LHCN-M2 (cell line): ENCODE data around the gene CMTM6. TPM values are rescaled to one million over a fixed set of nuclear protein-coding genes. Genes with fewer than 3 reads are reported as not detected.
"Not testable (repeated sequence)": the region's sequence is repeated elsewhere in the genome, so short reads cannot be mapped to it uniquely, and the experiment has no call there.

Experiments used
- DNase-seq: peaks from one replicate; pipeline ENCODE4 v3.0.0-alpha.2; 2012; ENCODE audit warnings: low read depth
- total RNA-seq: library from RNA; depleted of rRNA; stranded (reverse); fragments of >200 nt; gene quantifications from 2 replicates; pipeline ENCODE4 v1.2.3, GENCODE V29; 2014; rRNA removed

Gene CMTM6
- total RNA-seq, 1 experiment from 2014 or later = 93.1 TPM

DNA sequence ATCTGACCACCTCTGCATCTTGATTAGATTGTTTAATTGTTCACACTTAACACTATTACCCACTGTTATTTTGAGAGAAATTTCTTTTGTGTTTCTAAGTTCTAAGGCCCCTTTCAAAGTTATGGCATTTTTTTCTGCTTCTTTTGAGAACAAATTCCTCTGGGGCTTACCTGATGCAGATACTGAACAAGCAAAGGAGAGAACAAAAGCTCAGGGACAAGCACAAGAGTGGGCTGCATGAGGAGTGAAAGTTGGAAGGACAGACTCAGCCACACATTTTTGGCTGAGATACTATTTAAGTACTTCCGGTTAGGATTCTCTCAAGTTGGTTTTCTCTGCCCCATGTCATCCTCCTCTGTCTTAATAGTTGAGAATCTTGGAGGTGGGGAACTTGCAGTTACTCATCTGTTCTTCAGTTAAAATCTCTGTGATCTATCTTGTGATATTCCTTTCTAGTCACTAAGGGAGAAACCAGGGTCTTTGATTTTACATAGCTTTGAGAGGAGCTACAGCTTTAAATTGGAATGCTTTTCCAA lies 54.7 kb downstream of the CMTM6 start:
- no peak for DNase-seq

DNA sequence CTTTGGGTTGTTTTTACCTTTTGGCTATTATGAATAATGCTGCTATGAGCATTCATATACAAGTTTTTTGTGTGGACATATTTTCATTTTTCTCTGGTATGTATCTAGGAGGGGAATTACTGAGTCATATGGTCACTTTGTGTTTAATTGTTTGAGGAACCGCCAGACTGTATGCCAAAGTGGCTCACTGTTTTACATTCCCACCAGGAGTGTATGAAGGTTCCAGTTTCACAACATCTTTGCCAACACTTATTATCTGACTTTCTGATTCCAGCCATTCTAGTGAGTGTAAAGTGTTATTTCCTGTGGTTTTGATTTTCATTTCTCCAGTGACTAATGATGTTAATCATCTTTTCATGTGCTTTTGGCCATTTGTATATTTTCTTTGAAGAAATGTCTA lies 59.2 kb downstream of the CMTM6 start:
- peak; percentile 80 for DNase-seq

DNA sequence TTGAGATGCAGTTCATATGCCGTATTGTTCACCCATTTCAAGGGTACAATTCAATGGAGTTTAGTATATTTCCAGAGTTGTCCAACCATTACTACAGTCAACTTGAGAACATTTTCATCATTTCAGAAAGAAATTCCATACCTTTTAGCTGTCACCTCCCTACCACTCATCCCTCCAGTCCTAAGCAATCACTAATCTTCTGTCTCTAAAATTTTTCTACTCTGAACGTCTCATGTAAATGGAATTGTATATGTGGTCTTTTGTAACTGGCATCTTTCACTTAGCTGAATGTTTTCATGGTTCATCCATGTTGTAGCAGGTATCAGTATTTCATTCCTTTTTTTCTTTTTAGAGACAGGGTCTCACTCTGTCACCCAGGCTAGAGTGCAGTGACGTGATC lies 59.9 kb downstream of the CMTM6 start:
- peak; percentile 11 for DNase-seq

DNA sequence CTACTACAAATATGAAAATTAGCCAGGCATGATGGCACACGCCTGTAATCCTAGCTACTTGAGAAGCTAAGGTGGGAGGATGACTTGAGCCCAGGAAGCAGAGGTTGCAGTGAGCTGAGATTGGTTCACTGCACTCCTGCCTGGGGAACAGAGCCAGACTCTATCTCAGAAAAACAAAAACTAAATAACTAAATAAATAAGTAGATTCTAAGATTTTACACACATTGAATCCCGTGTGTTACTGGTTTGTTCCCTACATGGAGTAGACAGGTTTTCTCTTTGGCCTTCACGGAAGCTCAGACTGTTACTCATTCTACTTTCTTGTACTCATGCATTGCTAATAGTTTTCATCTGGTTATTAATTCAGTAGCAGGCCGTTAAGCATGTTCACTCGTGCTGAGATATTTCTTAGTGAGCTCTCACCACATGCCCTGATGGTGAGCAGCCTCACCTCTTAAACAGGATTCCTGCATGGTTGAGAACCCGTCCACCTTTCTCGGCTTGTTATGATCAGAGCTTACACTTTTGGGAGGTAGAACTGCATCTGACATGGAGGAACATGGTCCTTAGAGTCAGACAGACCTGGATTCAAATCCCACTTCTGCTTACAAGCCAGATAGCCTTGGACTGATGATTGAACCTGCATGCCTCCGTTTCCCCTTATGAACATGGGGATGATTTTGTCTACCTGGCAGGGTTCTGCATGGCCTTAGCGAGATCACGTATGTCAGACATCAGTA lies 61.9 kb downstream of the CMTM6 start:
- DNase-seq = no peak

DNA sequence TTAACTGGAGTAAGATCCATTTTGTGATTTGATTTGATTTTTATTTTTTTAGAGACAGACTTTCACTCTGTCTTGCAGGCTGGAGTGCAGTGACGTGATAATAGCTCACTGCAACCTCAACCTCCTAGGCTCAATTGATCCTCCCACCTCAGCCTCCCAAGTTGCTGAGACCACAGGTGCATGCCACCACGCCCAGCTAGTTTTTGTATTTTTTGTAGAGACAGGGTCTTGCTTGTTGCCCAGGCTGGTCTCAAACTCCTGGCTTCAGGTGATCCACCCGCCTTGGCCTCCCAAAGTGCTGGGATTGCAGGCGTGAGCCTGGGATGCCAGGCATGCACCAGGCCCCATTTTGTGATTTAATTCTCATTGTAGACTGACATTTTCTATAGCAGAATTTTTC lies 63.2 kb downstream of the CMTM6 start:
- not testable (repeated sequence) for DNase-seq

DNA sequence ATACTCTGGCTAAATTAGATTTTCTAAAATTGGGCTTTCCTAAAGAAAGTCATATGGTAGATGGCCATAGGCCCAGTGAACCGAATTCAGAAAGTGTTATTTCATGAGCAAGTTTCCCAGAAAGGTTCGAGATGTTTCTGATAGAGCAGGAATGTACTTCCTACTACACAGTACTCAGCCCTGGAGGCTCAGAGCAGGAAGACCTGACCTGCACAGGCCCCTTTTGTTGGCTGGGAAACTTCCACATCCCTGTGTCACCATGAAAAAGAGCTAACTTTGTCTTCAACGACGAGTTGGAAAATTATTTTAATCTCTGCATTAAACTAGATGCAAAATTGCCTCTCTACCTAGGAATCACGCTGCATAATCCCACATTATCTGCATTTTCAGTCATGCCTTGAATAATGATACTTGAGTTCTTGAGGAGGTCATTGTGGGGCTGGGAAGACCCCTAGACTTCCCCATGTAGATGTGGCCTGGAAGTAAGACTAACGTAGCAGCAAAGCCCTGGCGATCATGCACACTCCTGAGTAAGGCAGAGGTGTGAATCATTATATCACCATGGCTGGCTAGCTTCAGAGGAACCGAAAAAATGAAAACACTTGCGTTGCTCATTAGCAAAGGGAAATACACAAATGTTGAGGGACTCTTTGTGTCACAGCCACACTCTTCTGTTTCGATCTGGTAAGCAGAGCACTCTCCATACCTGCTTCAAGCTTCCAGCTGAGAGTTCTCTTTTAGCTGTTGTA lies 63.9 kb downstream of the CMTM6 start:
- DNase-seq = no peak

DNA sequence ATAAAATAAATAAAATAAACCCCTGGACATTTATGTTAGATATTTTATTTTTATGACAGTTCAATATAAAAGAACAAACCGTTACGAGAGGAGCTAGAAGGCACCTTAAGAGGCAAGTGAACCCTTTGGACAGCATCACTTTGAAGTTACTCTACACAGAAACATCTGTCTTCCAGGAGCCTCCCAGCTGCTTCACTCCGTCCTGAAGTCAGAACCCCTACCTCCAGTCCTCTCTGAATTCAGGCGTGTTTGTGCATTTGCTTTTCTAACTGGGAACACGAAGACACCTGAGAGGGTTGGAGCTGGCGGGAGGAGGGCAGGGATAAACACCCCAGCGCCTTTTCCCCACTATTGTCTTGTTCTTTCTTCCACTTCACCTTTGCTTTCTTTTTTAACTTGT lies 64.8 kb downstream of the CMTM6 start:
- DNase-seq = no peak

DNA sequence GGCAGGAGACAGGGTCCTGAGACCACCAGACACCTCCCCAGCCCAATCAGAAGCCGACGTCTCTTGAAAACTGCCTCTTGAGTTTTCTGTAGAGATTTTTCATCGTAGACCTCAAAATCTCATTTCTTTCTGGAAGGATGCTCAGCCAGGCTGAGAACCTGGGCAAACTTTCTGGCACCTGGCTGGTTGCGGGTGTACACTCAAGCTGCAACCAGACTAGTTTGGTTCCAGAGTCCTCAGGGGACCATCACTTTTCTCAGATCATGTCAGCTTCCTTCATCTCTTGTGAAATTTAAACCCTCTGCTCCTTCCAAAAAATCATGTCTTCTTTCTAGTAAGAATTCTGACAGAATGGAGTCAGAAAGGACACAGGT lies 65.8 kb downstream of the CMTM6 start:
- no peak for DNase-seq

DNA sequence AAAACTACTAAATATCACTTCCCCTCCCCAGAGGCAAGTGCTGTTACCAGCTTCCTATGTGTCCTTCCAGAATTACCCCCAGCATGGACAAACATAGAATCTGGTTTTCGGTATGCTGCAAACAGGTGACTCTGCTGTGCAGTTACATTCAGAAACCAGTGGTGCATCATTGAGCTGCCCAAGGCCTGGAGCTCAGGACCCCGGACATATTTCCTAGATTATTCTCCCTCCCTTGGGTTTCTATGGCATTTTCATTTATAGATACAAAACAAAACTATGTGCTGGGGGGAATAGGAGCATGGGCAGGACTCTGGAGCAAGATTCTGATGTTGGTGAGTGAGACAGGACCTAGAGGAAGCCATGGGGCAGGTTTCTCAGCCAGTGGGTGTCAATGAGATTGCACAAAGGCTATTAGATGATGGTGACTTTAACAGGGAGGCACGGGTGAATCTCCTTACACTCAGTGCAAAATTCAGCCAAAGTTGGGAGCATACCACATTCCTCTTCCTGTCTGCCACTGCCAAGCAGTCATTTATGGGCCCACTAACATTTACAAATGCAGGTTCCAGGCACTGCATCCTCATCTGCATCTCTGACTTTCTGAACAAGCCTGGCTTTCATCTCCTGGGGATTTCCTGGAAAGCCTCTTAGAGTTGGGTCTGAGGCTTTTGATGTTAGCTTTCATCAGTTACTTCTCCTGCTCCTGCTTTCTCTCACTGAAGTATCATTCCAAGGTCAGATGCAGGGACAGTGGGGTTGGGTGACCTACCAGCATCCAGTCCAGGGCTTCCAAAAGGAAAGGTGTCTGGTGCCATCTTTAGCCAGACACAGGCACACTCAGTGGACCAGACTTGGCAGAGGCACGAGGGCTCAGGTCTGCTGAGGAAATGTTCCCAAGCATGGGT lies 66.5 kb downstream of the CMTM6 start:
- DNase-seq = no peak

DNA sequence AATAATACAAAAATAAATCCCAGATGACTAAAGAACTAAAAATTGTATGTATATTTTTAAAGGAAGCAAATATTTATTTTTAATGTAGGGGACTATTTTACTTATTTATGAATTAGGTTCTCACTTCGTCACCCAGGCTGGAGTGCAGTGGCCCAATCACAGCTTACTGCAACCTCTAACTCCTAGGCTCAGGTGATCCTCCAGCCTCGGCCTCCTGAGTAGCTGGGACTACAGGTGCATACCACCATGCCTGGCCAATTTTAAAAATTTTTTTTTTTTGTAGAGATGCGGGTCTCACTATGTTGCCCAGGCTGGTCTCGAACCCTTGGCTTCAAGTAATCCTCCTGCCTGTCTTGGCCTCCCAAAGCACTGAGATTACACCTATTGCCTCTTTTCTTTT lies 68.4 kb downstream of the CMTM6 start:
- no peak for DNase-seq

DNA sequence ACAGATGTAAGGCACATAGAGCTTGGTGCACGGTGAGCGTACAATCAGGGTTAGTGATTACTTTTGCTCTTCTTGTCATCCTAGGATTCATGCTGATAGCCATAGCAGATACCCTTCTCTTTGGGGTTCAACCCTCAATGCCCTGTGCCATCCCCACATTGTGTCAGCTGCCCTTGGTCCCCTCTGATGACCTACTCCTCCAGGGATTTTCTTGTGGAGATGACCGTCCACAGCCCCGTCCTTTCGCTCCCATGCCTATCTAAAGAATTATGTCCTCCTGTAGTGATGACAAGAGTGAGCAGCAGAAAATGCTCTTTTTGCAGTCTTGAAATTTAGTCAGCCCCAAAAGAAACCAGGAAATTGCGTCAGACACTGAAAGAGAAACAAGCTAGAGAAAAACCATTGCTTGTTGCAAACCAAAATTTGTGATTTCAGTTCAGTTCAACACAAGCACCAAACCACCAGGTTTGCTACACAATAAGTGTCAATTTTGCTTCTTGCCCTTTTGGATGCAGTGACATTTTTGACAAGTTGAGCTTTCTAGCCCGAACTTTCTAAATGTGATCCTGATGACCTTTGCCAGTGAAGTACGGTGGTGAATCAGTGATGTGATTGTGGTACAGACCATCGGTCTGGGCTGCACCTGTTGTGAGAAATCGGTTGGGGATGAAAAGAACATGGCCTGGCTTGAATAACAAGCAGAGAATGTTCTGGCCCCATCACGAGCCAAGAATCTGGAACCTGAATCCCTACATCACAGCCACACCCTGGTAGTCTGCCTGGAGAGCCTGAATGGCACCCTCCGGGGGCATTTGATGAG lies 69.7 kb downstream of the CMTM6 start:
- DNase-seq = peak; percentile 75

DNA sequence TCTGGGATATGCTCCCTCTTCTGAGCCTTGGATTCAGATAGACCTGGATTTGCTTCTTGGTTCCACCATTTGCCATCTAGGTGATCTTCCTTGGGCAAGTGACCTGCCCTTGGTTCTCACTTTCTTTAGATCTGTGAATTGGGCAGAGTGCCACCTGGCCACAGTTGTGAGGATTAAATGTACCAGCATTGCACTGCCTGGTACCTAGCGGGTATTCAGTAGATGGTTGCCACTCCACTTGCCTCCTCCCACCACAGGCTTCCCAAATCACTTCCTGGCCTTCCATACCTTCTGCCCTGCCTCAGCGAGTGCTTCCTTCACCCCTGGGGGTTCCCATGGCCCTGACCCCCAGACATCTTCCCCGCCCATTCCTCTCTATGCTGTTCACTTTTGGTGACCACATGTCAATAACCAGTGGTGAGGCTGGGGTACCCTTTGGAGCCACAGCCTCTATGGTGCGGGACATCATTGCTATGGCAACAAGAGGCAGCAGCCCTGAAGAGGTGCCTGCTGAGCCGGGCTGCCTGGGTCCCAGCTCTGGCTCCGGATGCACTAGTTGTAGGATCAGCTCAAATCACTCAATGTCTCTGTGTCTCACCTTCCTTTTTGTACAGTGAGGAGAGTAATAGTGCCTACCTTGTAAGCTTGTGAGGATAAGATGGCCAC lies 70.5 kb downstream of the CMTM6 start:
- no peak for DNase-seq

DNA sequence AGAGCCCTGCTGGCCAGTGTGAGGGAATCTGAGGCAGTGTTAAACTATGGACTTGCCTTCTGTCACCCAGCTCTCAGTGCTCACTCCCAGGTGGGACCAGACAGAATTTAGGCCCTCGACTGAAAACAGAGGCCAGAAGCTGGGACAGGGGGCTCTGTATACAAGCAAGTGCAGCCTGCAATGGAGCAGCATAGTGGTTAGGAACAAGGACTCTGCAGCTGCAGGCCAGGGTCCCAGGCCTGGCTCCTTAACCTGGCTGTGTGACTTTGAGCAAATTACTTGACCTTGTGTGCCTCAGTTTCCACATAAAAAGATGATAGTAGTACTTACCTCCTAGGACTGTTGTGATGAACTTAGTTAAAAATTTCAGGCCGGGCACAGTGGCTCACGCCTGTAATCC lies 71.2 kb downstream of the CMTM6 start:
- DNase-seq = no peak

Other genes starting within 250 kb of the CMTM6 start
- gene CMTM7, start 111.0 kb downstream of the CMTM6 start, total RNA-seq = 11.3 and 12.4 TPM in 2 replicates
- 42.6 and 50.1 TPM in 2 replicates for gene DYNC1LI1, start 68.0 kb upstream of the CMTM6 start, total RNA-seq
- 22.3 and 26.5 TPM in 2 replicates for gene CNOT10, start 182.3 kb upstream of the CMTM6 start, total RNA-seq